Left lung (tissue), 10 donors: ENCODE measurements around the gene ANKS1A. TPM values are rescaled to one million over a fixed set of nuclear protein-coding genes. Genes with fewer than 3 reads are reported as not detected.
A peak's percentile ranks its signal among the peaks of the same experiment; 100 is the strongest.

Experiments
- ATAC-seq: fragments of 200-7000 bp; cut with Tn5 transposase; one replicate; pipeline ENCODE4 v1.9.1; 2020; ENCODE audit warnings: moderate library complexity
- DNase-seq, 4 donors: peaks; one replicate each; pipeline ENCODE4 v3.0.0-alpha.2; 2013 to 2020
- H3K27ac ChIP-seq, 2 donors: fragments of 200-600 bp; sonication (generic) in 1 of 2; one replicate each; pipeline versions ENCODE4 v1.5.0 to v1.8.0; 2020 to 2021
- H3K27me3 ChIP-seq, 2 donors: fragments of 200-600 bp; sonication (generic) in 1 of 2; one replicate each; pipeline versions ENCODE4 v1.5.0 to v1.8.0; 2020 to 2021
- H3K36me3 ChIP-seq, 2 donors: fragments of 200-600 bp; sonication (generic) in 1 of 2; one replicate each; pipeline versions ENCODE4 v1.5.0 to v1.8.0; 2020 to 2021
- H3K4me1 ChIP-seq, 2 donors: fragments of 200-600 bp; one replicate each; pipeline ENCODE4 v1.8.0; 2021
- H3K4me3 ChIP-seq, 2 donors: fragments of 200-600 bp; sonication (generic) in 1 of 2; one replicate each; pipeline versions ENCODE4 v1.5.0 to v1.8.0; 2020 to 2021; ENCODE audit warnings: mild to moderate bottlenecking in 1 of 2
- H3K9me3 ChIP-seq, 2 donors: fragments of 200-600 bp; sonication (generic) in 1 of 2; one replicate each; pipeline versions ENCODE4 v1.5.0 to v1.8.0; 2020 to 2021
- intact Hi-C, 2 donors: fragments of 100-400 bp; cut with DNase I; formaldehyde crosslinking; loops; one replicate each; pipeline versions ENCODE4 v1.11.2 to v1.14.2; 2022
- polyA plus RNA-seq, 6 donors: library from polyadenylated mRNA; unstranded; fragments of 120-200 nt; gene quantifications; one replicate each; pipeline ENCODE4 v1.2.1, GENCODE V29; 2013; ENCODE audit not compliant: insufficient read length in 6 of 6
- total RNA-seq, 2 donors: library from RNA; stranded (reverse); fragmentation: NEBNext Ultra II Directional; extraction: Animal tissue kit (Norgen Biotek cat#: 25700); gene quantifications; one replicate each; pipeline ENCODE4 v1.2.1, GENCODE V29; 2021
- TF ChIP-seq, protein P1 (sequence below), 2 donors: fragments of 200-600 bp; sonication (generic) in 1 of 2; IDR thresholded peaks; one replicate each; pipeline versions ENCODE4 v1.5.0 to v1.8.0; 2021; ENCODE audit warnings: antibody characterized with exemption in 2 of 2
- donor health status: DM: no; HTN: yes; CAD: no.
- donor health status: DM: no; HTN: no; CAD: no.

The ANKS1A gene
- total and polyA plus RNA-seq, 8 donors = 23.0 to 45.4 (median 26.4) TPM

DNA sequence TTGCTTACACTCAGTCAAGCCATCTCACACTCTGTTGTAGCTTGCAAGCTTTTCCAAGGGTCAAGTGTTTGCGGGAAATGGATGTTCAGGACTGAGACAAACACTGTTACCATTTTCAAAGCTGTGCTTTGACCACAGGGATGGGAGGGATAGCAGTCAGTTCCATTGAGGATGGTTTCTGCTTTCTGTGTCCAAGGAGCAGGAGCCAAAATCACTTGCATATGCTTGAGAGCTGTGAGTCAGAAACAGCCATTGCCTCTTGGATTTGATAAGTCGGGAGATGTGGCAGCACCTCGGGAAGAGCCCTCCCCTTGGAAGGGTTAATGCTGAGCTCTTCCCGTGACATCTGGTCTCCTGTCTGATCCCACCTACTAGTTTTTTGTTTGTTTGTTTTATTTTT is 166.8 kb downstream of the ANKS1A start:
- no peaks in the 10 kb centered on the region for H3K9me3 ChIP-seq
- no peak overlapping the region for H3K4me3 ChIP-seq
- no peaks in the 10 kb centered on the region for H3K27me3 ChIP-seq
- H3K27ac ChIP-seq = no peak overlapping the region
- H3K36me3 ChIP-seq = peaks cover 0 to 83% of the 10 kb centered on the region in 2 donors
- intact Hi-C loops = no loop called here
- ATAC-seq (no peak), DNase-seq (no peak)
- peaks cover 5 to 12% of the 10 kb centered on the region in 2 donors for H3K4me1 ChIP-seq
- TF ChIP-seq, protein P1, sequence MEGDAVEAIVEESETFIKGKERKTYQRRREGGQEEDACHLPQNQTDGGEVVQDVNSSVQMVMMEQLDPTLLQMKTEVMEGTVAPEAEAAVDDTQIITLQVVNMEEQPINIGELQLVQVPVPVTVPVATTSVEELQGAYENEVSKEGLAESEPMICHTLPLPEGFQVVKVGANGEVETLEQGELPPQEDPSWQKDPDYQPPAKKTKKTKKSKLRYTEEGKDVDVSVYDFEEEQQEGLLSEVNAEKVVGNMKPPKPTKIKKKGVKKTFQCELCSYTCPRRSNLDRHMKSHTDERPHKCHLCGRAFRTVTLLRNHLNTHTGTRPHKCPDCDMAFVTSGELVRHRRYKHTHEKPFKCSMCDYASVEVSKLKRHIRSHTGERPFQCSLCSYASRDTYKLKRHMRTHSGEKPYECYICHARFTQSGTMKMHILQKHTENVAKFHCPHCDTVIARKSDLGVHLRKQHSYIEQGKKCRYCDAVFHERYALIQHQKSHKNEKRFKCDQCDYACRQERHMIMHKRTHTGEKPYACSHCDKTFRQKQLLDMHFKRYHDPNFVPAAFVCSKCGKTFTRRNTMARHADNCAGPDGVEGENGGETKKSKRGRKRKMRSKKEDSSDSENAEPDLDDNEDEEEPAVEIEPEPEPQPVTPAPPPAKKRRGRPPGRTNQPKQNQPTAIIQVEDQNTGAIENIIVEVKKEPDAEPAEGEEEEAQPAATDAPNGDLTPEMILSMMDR (IDR thresholded peaks at IDR 0.05) = no peak

DNA sequence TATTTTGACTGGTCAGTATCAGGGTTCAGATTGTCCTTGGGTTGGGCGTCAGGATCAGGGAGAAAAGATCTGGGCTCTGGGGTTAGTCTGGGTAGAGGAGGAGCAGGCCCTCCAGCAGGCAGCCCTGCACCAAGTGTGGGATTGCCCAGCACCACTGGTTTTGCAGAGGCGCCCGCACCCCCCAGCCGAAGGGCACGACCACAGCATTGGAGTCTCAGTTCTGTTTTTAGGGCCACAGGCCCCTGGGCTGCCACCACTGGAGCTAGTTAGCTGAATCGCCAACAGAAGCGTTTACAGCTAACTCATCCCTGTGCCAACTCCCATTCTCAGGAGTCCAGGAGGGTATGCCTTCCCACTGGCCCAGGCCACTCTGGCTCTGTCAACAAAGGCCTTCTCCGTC is 167.9 kb downstream of the ANKS1A start:
- H3K4me1 ChIP-seq = peaks cover 5 to 9% of the 10 kb centered on the region in 2 donors
- H3K9me3 ChIP-seq = no peaks in the 10 kb centered on the region
- no peaks in the 10 kb centered on the region for H3K27me3 ChIP-seq
- H3K27ac ChIP-seq = no peak overlapping the region
- TF ChIP-seq, protein P1 (IDR thresholded peaks at IDR 0.05) = no peak
- no peak overlapping the region for H3K4me3 ChIP-seq
- ATAC-seq (no peak), DNase-seq (no peak)
- intact Hi-C loops = no loop called here
- H3K36me3 ChIP-seq = peaks cover 0 to 85% of the 10 kb centered on the region in 2 donors

DNA sequence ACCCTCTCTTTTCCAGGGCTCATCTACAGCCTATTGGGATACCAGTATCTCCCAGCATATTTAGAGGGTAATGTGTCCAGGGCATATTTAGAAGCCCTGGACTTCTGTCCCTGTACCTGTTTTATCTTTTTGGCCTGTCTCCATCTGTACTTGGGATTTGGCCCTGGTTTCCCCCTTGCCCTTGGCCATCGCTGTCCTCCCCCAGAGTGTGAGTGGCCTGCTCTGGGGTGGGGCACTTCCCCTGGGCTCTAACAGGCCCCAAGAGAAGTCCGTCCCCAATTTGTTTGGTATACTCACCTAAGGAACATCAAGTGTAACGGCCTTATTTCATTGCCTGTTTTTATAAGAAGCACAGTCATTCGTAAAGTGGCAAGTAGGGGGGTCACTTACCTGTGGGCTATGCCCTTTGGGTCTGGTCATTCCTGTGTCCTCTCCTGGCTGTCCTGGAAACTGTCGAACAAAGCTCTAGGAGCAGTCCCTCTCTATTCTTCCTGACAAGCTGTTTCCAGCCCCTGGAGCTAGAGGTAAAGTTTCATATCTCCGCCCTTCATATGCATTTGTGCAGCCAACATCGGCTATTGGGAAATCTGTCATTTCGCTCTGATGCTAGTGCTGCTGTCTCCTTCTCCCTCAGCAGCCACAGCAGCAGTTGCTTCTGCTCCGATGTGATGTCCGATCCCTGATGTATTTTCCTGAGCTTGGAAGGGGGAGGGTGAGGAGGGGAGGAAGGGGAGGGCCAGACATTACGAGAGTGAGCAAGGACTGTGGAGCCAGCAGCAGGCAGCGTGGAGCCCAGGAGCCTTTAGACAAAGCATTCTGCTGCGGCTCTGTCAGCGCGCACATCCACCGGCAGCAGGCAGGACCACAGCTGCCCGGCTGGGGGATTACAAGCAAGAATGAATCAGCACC is 168.6 kb downstream of the ANKS1A start:
- intact Hi-C loops = no loop called here
- Histone ChIP-seq H3K27me3 (no peaks in the 10 kb centered on the region), H3K27ac (no peak overlapping the region), H3K4me1 (peaks cover 4 to 6% of the 10 kb centered on the region in 2 donors), H3K9me3 (no peaks in the 10 kb centered on the region), H3K36me3 (peaks cover 0 to 90% of the 10 kb centered on the region in 2 donors), H3K4me3 (no peak overlapping the region)
- DNase-seq (no peak), ATAC-seq (no peak)
- TF ChIP-seq, protein P1 (IDR thresholded peaks at IDR 0.05) = no peak

DNA sequence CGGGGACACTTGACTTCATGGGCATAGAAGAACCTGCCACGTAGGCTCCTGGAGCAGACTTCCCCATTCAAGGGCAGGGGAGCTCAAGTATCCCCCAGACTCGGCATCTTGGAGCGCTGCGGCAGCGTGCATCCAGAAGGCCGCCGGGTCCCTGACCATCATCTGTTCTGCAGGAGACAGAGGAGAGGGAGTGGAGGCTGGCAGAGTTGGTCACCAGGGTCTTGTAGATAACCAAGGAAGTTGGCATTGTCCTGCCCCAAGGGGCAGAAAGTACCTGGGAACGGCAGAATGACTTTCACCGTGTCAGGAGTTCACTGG is 169.3 kb downstream of the ANKS1A start:
- ATAC-seq = no peak
- DNase-seq = no peak
- intact Hi-C loops = no loop called here
- H3K27ac ChIP-seq = no peak overlapping the region
- no peak overlapping the region for H3K4me3 ChIP-seq
- H3K27me3 ChIP-seq = no peaks in the 10 kb centered on the region
- peaks cover 0 to 5% of the 10 kb centered on the region in 2 donors for H3K4me1 ChIP-seq
- TF ChIP-seq, protein P1 (IDR thresholded peaks at IDR 0.05) = no peak
- peaks cover 0 to 91% of the 10 kb centered on the region in 2 donors for H3K36me3 ChIP-seq
- no peaks in the 10 kb centered on the region for H3K9me3 ChIP-seq

DNA sequence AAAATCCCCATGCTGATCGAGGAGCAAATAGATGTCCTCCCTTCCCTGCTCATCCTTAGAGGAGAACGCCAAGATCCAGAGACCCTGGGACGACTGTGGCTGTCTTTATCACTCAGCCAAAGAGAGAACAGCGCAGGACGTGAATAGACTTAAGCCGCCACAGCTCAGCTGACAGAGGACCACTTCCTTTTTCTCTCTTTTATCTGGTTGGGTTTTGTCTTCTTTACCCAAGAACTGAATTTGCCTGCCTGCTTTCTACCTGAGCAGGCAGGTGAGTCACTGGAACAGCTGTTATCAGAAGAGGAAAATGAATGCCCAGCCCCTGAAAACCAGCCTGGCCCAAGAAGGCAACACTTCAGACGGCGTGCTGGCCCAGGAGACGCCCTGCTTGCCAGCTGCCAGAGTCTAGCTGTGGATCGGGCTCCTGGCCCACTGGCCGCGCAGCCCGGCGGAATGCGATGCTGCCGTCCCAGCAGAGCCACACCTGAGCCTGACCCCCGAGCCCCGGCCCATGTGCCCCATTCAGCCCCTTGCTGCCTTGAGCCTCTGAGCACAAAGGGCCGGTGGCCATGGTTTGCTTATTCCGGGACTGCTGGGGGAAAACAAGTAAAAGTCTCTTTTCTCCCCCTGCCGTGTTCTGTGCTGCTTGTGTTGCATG is 169.9 kb downstream of the ANKS1A start:
- peaks cover 0 to 8% of the 10 kb centered on the region in 2 donors for H3K4me1 ChIP-seq
- intact Hi-C loops = no loop called here
- TF ChIP-seq, protein P1 (IDR thresholded peaks at IDR 0.05) = no peak
- no peaks in the 10 kb centered on the region for H3K9me3 ChIP-seq
- H3K27me3 ChIP-seq = no peaks in the 10 kb centered on the region
- H3K36me3 ChIP-seq = peaks cover 0 to 94% of the 10 kb centered on the region in 2 donors
- H3K4me3 ChIP-seq = no peak overlapping the region
- DNase-seq (no peak), ATAC-seq (peak; percentile 18)
- no peak overlapping the region for H3K27ac ChIP-seq
